ENCODE measurements around the gene QKI. TPM values are rescaled to one million over a fixed set of nuclear protein-coding genes. Genes with fewer than 3 reads are reported as not detected.

Gene QKI
- polyA plus RNA-seq, 1 experiment = 143 TPM

DNA sequence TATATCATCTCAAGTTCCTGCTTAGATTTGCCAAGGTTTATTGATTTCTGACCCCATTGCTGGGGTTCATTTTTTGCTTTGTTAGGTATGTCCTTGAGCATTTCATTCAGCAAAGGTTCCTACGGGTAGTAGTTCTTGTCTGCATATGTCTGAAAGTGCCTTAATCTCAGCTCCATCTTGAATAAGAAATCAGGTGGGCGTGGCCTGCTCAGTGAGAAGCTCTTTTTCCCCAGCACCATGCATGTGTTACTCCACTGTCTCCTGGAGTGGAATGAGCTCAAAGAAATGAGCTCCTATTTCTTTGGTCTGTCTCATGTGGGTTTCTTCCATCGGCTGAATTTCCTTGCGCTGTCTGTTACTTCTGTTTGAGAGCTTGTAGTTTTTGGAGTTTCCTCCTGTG lies 201.9 kb downstream of the QKI start:
- no peak for TF ChIP-seq CTCF (IDR thresholded peaks at IDR 0.05; ENCODE audit: insufficient read depth, low read depth, low read length)
- Histone ChIP-seq H3K36me3 (ENCODE audit: control insufficient read depth, insufficient read depth, low read length) (no peaks in the 10 kb centered on the region), H3K27me3 (ENCODE audit: control insufficient read depth, insufficient read depth, low read length) (no peaks in the 10 kb centered on the region), H3K4me3 (ENCODE audit: low read depth, low read length) (no peak overlapping the region)
- CTCF ChIA-PET = interaction anchor here (0.9 to 1.2 kb wide), 2 partner anchors 14 to 281 kb away, joined by 3 read pairs; no protein-coding TSS in a partner anchor
- no peak for DNase-seq (ENCODE audit: low read depth)
- POLR2A ChIA-PET = interaction anchor here (0.8 kb wide), 1 partner anchor 16 kb away, joined by 3 read pairs; no protein-coding TSS in a partner anchor

GRCh38 chr6:163617549-163617948 lies 203.0 kb downstream of the QKI start:
- H3K36me3 ChIP-seq (ENCODE audit: control insufficient read depth, insufficient read depth, low read length) = no peaks in the 10 kb centered on the region
- no peak overlapping the region for H3K4me3 ChIP-seq (ENCODE audit: low read depth, low read length)
- no peak for DNase-seq (ENCODE audit: low read depth)
- no peak for TF ChIP-seq CTCF (IDR thresholded peaks at IDR 0.05; ENCODE audit: insufficient read depth, low read depth, low read length)
- H3K27me3 ChIP-seq (ENCODE audit: control insufficient read depth, insufficient read depth, low read length) = no peaks in the 10 kb centered on the region
- ChIA-PET CTCF (no interaction called here), POLR2A (no interaction called here)

DNA sequence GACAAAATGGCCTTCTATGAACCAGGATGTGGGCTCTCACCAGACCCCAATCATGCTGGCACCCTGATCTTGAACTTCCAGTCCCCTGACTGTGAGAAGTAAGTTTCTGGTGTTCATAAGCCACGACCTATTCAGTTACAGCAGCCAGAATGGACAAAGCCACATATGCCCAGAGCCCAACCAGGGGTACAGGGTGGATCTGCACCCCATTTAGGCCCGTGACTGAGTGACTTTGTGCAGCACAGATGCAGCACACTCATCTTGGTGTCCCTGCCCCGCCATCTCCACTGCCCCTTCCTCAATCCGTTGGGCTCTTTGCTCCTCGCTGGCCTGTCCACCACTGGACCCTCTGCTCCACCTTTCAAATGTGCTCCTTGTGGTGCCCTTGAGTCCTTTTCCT lies 205.6 kb downstream of the QKI start:
- DNase-seq (ENCODE audit: low read depth) = no peak
- no peak for TF ChIP-seq CTCF (IDR thresholded peaks at IDR 0.05; ENCODE audit: insufficient read depth, low read depth, low read length)
- no peaks in the 10 kb centered on the region for H3K27me3 ChIP-seq (ENCODE audit: control insufficient read depth, insufficient read depth, low read length)
- CTCF ChIA-PET = no interaction called here
- H3K4me3 ChIP-seq (ENCODE audit: low read depth, low read length) = no peak overlapping the region
- POLR2A ChIA-PET = no interaction called here
- no peaks in the 10 kb centered on the region for H3K36me3 ChIP-seq (ENCODE audit: control insufficient read depth, insufficient read depth, low read length)

DNA sequence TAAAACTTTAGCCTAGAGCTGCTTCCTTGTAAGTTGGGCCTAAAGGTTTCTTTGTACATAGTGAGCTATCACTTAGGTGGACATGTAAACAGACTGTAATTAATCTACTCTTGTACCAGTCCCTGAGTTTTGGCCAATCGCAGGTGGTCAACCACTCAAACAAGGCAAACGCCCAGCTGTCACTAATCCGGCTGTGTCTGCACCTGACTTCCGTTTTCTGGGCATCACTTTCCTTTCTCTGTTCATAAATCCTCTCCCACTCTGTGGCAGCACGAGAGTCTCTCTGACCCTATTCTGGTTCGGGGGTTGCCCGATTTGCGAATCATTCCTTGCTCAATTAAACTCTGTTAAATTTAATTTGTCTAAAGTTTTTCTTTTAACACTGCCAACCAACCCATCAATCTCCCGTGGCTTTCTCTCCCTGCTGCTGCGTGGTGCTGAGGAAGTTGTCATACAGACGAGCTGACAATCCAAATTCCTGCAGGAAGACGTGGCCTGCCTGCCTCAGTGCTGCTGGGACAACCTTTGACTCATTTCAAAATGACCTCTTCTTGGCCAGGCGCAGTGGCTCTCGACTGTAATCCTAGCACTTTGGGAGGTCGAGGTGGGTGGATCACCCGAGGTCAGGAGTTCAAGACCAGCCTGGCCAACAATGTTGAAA lies 206.3 kb downstream of the QKI start:
- no peak for TF ChIP-seq CTCF (IDR thresholded peaks at IDR 0.05; ENCODE audit: insufficient read depth, low read depth, low read length)
- H3K36me3 ChIP-seq (ENCODE audit: control insufficient read depth, insufficient read depth, low read length) = no peaks in the 10 kb centered on the region
- H3K27me3 ChIP-seq (ENCODE audit: control insufficient read depth, insufficient read depth, low read length) = no peaks in the 10 kb centered on the region
- CTCF ChIA-PET = no interaction called here
- DNase-seq (ENCODE audit: low read depth) = no peak
- no peak overlapping the region for H3K4me3 ChIP-seq (ENCODE audit: low read depth, low read length)
- POLR2A ChIA-PET = no interaction called here

DNA sequence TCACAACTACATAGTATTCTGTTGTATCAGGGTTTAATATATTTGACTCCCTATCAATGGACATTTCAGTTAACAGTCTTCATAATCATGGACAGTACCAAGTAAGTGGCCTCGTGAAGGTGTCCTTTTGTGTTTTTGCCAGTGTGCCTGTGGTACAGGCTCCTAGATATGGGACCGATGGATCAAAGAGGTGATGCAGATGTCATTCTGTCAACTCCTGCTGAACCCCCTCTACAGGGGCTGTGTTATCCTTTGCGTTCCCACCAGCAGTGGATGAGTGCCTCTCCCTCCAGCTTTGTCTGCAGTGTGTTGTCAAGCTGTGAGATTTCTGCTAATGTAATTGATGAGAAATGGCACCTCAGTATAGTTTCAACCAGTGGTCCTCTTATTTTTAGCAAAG lies 210.7 kb downstream of the QKI start:
- CTCF ChIA-PET = no interaction called here
- Histone ChIP-seq H3K36me3 (ENCODE audit: control insufficient read depth, insufficient read depth, low read length) (no peaks in the 10 kb centered on the region), H3K27me3 (ENCODE audit: control insufficient read depth, insufficient read depth, low read length) (no peaks in the 10 kb centered on the region), H3K4me3 (ENCODE audit: low read depth, low read length) (no peak overlapping the region)
- TF ChIP-seq CTCF (IDR thresholded peaks at IDR 0.05; ENCODE audit: insufficient read depth, low read depth, low read length) = no peak
- POLR2A ChIA-PET = no interaction called here
- DNase-seq (ENCODE audit: low read depth) = no peak

Measured in BJ (cell line).